ENCODE data around the gene SEMA5A. TPM values are rescaled to one million over a fixed set of nuclear protein-coding genes. Genes with fewer than 3 reads are reported as not detected.

SEMA5A gene
- total RNA-seq, 1 donor from 2014 or later: 31.1 TPM

GRCh38 chr5:9587135-9587534 is 41.3 kb upstream of the SEMA5A start:
- Mint-ChIP-seq H3K4me3 (ENCODE audit: unreplicated experiment) (no peak overlapping the region), H3K36me3 (ENCODE audit: low read depth, unreplicated experiment) (no peaks in the 10 kb centered on the region), H3K27ac (ENCODE audit: unreplicated experiment) (no peak overlapping the region), H3K27me3 (ENCODE audit: unreplicated experiment) (no peaks in the 10 kb centered on the region), H3K4me1 (ENCODE audit: unreplicated experiment) (no peaks in the 10 kb centered on the region), H3K9me3 (ENCODE audit: unreplicated experiment) (no peaks in the 10 kb centered on the region)
- DNase-seq (ENCODE audit: low spot score): no peak
- no peak for TF ChIP-seq CTCF (IDR thresholded peaks at IDR 0.05; ENCODE audit: unreplicated experiment)

DNA sequence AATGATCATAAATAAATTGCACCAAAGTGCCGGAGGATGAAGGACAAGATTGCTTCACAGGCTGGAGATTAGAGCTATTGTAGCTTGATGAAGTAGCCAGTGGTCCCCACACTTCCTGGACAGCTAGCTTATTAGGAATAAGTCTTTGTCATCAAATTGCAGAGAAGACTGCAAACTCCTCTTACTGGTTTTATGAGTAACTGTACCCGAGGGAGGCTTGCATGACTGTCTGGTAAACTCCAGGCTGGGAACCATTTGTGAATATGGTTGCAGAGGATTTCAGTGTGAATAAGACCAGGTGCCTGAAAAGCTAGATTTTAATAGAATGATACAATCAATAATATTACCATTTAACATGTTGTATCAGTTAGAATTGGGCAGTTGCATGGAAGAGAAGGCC is 36.5 kb upstream of the SEMA5A start:
- no peak for TF ChIP-seq CTCF (IDR thresholded peaks at IDR 0.05; ENCODE audit: unreplicated experiment)
- Mint-ChIP-seq H3K27me3 (ENCODE audit: unreplicated experiment) (no peaks in the 10 kb centered on the region), H3K4me3 (ENCODE audit: unreplicated experiment) (no peak overlapping the region), H3K27ac (ENCODE audit: unreplicated experiment) (no peak overlapping the region), H3K9me3 (ENCODE audit: unreplicated experiment) (no peaks in the 10 kb centered on the region), H3K36me3 (ENCODE audit: low read depth, unreplicated experiment) (no peaks in the 10 kb centered on the region), H3K4me1 (ENCODE audit: unreplicated experiment) (no peaks in the 10 kb centered on the region)
- DNase-seq (ENCODE audit: low spot score): no peak

GRCh38 chr5:9573796-9574195 is 27.9 kb upstream of the SEMA5A start:
- no peak for DNase-seq (ENCODE audit: low spot score)
- H3K9me3 Mint-ChIP-seq (ENCODE audit: unreplicated experiment): no peaks in the 10 kb centered on the region
- H3K4me1 Mint-ChIP-seq (ENCODE audit: unreplicated experiment): no peaks in the 10 kb centered on the region
- no peak overlapping the region for H3K4me3 Mint-ChIP-seq (ENCODE audit: unreplicated experiment)
- no peaks in the 10 kb centered on the region for H3K27me3 Mint-ChIP-seq (ENCODE audit: unreplicated experiment)
- no peak overlapping the region for H3K27ac Mint-ChIP-seq (ENCODE audit: unreplicated experiment)
- H3K36me3 Mint-ChIP-seq (ENCODE audit: low read depth, unreplicated experiment): no peaks in the 10 kb centered on the region
- TF ChIP-seq CTCF (IDR thresholded peaks at IDR 0.05; ENCODE audit: unreplicated experiment): no peak

DNA sequence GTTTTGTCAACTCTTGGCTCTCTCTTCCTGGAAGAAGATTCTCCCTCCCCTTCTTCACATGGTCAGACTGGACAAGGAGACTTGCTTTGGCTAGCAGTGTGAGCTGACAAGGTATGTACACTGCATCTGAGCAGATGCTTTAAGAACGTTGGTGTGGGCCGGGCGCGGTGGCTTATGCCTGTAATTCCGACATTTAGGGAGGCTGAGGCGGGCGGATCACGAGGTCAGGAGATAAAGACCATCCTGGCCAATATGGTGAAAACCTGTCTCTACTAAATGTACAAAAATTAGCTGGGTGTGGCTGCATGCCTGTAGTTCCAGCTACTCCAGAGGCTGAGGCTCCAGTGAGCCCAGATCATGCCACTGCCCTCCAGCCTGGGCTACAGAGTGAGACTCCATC is 26.4 kb upstream of the SEMA5A start:
- TF ChIP-seq CTCF (IDR thresholded peaks at IDR 0.05; ENCODE audit: unreplicated experiment): no peak
- Mint-ChIP-seq H3K4me3 (ENCODE audit: unreplicated experiment) (no peak overlapping the region), H3K9me3 (ENCODE audit: unreplicated experiment) (no peaks in the 10 kb centered on the region), H3K27ac (ENCODE audit: unreplicated experiment) (no peak overlapping the region), H3K27me3 (ENCODE audit: unreplicated experiment) (no peaks in the 10 kb centered on the region), H3K36me3 (ENCODE audit: low read depth, unreplicated experiment) (no peaks in the 10 kb centered on the region), H3K4me1 (ENCODE audit: unreplicated experiment) (no peaks in the 10 kb centered on the region)
- no peak for DNase-seq (ENCODE audit: low spot score)

GRCh38 chr5:9570876-9571275 is 25.0 kb upstream of the SEMA5A start:
- H3K4me1 Mint-ChIP-seq (ENCODE audit: unreplicated experiment): no peaks in the 10 kb centered on the region
- H3K9me3 Mint-ChIP-seq (ENCODE audit: unreplicated experiment): no peaks in the 10 kb centered on the region
- no peak for DNase-seq (ENCODE audit: low spot score)
- no peak for TF ChIP-seq CTCF (IDR thresholded peaks at IDR 0.05; ENCODE audit: unreplicated experiment)
- no peak overlapping the region for H3K4me3 Mint-ChIP-seq (ENCODE audit: unreplicated experiment)
- H3K36me3 Mint-ChIP-seq (ENCODE audit: low read depth, unreplicated experiment): no peaks in the 10 kb centered on the region
- H3K27ac Mint-ChIP-seq (ENCODE audit: unreplicated experiment): no peak overlapping the region
- H3K27me3 Mint-ChIP-seq (ENCODE audit: unreplicated experiment): no peaks in the 10 kb centered on the region
